Measurements from ENCODE around the gene TFPT. TPM values are rescaled to one million over a fixed set of nuclear protein-coding genes. Genes with fewer than 3 reads are reported as not detected.

TFPT gene
- total and polyA plus RNA-seq, 2 of the 4 experiments (the other 2 are of a cell fraction) = 7.9 to 17.1 TPM

GRCh38 chr19:54128796-54129616 lies 13.5 kb upstream of the TFPT start:
- POLR2A ChIA-PET (ENCODE audit: unreplicated experiment) = no interaction called here
- H2BK15ac ChIP-seq (ENCODE audit: low read depth, low read length) = no peak overlapping the region
- no peak overlapping the region for H3K9ac ChIP-seq (ENCODE audit: low read depth, low read length)
- H3K9me1 ChIP-seq (ENCODE audit: insufficient read depth, low read length) = no peaks in the 10 kb centered on the region
- no peak overlapping the region for H3K14ac ChIP-seq (replicated peaks; ENCODE audit: low read depth, low read length)
- H4K91ac ChIP-seq (ENCODE audit: insufficient read depth, low read depth, low read length) = no peak overlapping the region
- no peak overlapping the region for H4K5ac ChIP-seq (ENCODE audit: low read depth, low read length)
- H3K4me1 ChIP-seq (ENCODE audit: control insufficient read depth, insufficient read depth, low read length) = no peaks in the 10 kb centered on the region
- no peak overlapping the region for H3K4me3 ChIP-seq (ENCODE audit: insufficient read depth, low read depth, low read length)
- no peak overlapping the region for H3K4ac ChIP-seq (ENCODE audit: low read depth, low read length)
- WGBS, 2 experiments (ENCODE audit: extremely low coverage in 2 of 2, insufficient read length in 1 of 2) = 96% methylated on average over 14 of the region's 41 CpGs; no CpG with 5 or more reads in 1 of the 2 experiments
- H3K9me3 ChIP-seq (ENCODE audit: control insufficient read depth, insufficient read depth, low read length) = no peaks in the 10 kb centered on the region
- H3K56ac ChIP-seq (ENCODE audit: extremely low read depth, insufficient read depth, low read length) = no peak overlapping the region
- no peaks in the 10 kb centered on the region for H3K79me1 ChIP-seq (ENCODE audit: low read depth in 1 of 2, low read length in 2 of 2)
- no peak overlapping the region for H2AK9ac ChIP-seq (replicated peaks; ENCODE audit: low read depth, low read length, poor library complexity)
- TF ChIP-seq CHD1 (IDR thresholded peaks at IDR 0.05; ENCODE audit: low read depth, low read length) = no peak
- no peak for TF ChIP-seq POLR2A (IDR thresholded peaks at IDR 0.05; ENCODE audit: low read depth, low read length)
- in situ Hi-C loops (cut with MboI; ENCODE audit: low sequenced_read_pairs) = loop anchor here (25.0 kb wide), 1 partner anchor 1533 kb away; the partner anchor contains the start of gene U2AF2
- intact Hi-C loops (cut with micrococcal nuclease) = no loop called here
- H3K36me3 ChIP-seq (ENCODE audit: control insufficient read depth, insufficient read depth, low read length) = peaks cover 56% of the 10 kb centered on the region
- no peak overlapping the region for H2BK120ac ChIP-seq (ENCODE audit: low read depth, low read length)
- H3K27ac ChIP-seq (ENCODE audit: insufficient read depth, low read length) = no peak overlapping the region
- no peak overlapping the region for H3K4me2 ChIP-seq (ENCODE audit: low read depth, low read length)
- no peak overlapping the region for H2BK20ac ChIP-seq (ENCODE audit: low read depth, low read length)
- ATAC-seq (ENCODE audit: low read depth) (no peak), DNase-seq (no peak)
- BruUV-seq (replicated peaks) = no TSS peak
- no peak overlapping the region for H3K18ac ChIP-seq (ENCODE audit: low read depth, low read length)
- H2BK5ac ChIP-seq (ENCODE audit: low read depth, low read length, poor library complexity, severe bottlenecking) = no peak overlapping the region
- H4K8ac ChIP-seq (ENCODE audit: low read depth in 2 of 2, low read length in 2 of 2) = no peak overlapping the region
- H4K20me1 ChIP-seq (ENCODE audit: insufficient read depth, low read length) = no peaks in the 10 kb centered on the region
- no peak overlapping the region for H2AK5ac ChIP-seq (ENCODE audit: low read depth, low read length)
- dilution Hi-C loops (cut with HindIII; ENCODE audit: low sequenced_read_pairs, unreplicated experiment) = no loop called here
- H2AFZ ChIP-seq (replicated peaks; ENCODE audit: low read length, poor library complexity) = no peak overlapping the region
- H3K27me3 ChIP-seq (ENCODE audit: control insufficient read depth, insufficient read depth, low read length) = no peaks in the 10 kb centered on the region
- no peak overlapping the region for H3K23ac ChIP-seq (ENCODE audit: low read depth, low read length)
- CTCF ChIA-PET = no interaction called here

All from IMR-90 (cell line).